ENCODE measurements around the gene MASP2.
A peak's percentile ranks its signal among the peaks of the same experiment; 100 is the strongest.
"Not testable (repeated sequence)": the region's sequence is repeated elsewhere in the genome, so short reads cannot be mapped to it uniquely, and the experiment has no call there.

MASP2 gene

DNA sequence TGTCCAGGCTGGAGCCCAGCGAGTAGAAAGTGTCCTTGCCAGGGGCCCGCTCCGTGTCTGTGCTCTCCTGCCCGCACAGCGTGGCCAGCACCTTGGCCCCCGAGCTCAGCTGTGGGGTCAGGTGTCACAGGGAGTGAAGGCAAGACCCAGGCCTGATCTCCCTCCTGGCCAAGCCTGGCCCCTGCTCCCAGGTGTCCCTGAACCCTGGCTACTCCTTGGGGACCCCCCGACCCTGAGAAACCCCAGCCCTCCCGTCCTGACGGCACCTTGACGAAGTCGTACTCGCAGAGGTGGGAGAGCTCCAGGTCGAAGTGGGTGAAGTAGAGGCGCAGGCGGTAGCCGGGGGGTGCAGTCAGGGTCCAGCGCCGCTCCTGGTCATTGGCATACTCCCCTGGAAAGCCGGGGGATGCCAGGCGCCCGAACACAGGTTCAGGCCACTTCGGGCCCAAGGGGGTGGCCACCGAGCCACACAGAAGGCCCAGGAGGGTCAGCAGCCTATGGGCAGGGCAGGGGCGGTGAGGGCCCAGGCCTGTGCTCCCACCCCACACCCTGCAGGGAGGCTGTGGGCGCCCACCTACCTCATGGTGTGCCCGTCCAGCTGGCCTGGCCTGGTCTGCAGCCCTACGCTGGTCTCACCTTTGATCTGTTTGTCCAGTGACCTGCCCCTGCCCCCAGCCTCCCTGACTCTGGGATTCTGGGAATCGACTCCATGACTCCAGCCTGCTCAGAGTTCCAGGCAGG lies at the start of gene MASP2:
TSS of gene MASP2 (minus strand) at position 615 of the 741 bp plus-strand sequence. CDS start at position 583, 32 bp downstream.
- DNase-seq, result no peak

DNA sequence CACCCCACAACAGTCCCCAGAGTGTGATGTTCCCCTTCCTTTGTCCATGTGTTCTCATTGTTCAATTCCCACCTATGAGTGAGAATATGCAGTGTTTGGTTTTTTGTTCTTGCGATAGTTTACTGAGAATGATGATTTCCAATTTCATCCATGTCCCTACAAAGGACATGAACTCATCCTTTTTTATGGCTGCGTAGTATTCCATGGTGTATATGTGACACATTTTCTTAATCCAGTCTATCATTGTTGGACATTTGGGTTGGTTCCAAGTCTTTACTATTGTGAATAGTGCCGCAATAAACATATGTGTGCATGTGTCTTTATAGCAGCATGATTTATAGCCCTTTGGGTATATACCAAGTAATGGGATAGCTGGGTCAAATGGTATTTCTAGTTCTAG lies 36.7 kb upstream of the MASP2 start:
- not testable (repeated sequence) for DNase-seq

DNA sequence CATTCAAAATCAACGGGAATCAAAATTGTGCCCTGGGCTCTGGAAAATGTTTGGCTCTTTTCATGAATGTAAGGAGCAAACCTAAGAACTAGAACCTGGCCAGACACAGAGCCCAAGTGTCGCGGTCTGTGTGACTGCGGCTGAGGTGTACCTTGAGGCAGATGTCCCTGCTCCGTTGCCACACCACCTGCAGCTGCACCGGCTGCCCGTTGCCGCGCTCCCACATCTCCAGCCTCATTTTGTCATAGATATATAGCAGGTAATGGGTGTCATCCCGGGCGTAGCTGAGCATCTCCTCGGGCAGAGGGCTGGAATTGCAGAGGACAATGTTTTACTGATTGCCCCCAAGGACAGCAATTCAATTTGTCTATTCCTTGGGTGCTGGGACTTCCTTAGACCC lies 33.9 kb upstream of the MASP2 start:
- no peak for DNase-seq

DNA sequence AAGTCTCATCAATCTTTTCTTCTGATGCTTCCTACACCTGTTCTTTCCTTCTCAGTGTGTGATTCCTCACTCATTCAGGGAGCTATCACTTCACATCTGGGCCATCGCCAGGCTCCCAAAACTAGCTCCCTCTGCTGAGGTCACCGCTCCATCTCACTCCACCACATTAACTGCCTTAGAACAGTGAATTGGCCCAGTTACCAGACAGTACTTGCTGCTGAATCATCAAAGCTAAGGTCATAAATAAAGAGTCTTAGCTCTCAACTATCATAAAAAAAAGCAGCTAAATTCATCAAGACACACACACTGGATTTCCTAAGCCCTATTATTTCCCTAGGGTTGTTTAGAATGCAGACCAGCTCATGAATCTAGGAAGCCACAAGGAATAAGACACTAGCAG lies 31.6 kb upstream of the MASP2 start:
- DNase-seq, result no peak

DNA sequence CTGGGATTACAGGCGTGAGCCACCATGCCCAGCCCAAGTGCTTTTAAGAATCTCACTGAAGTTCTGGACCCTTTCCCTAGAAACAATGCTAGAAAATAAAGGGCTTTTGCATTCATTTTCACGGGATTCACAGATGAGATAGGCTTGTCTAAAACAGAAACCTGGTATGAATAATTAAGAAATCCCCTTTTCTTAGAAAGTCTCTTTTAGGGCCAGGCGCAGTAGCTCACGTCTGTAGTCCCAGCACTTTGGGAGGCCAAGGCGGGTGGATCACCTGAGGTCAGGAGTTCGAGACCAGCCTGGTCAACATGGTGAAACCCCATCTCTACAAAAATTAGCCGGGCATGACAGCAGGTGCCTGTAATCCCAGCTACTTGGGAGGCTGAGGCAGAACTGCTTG lies 26.4 kb upstream of the MASP2 start:
- not testable (repeated sequence) for DNase-seq

DNA sequence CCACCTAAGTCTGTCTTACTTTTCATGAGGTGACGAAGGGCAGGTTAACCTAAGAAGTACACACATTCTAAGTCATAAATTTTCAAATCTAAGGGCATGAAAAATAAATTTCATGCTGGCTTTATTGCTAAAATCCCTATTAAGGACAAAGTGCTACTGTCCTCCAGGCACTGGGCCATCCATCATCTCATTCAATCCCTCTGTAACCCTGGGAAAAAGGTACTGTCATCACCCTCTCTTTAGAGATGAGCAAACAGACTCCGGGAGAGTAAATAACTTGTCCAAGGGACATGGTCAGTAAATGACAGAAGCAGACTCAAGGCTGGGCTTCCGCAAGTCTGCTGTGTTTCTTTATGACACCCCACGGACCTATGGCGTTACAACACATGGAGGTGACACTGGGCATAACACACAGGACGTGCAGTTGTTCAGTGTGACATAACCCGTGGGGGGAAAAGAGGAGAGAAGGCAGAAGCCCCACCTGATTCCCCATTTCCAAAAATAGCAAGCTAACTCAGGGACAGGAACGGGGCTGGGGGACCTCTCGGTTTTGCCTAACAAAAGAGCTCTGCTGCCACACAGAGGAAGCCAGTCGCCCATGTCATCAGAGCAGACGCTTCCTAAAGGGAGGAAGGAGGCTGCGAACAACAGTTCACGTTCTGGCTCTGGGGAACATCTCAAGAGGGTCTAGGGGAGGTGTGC lies 25.3 kb upstream of the MASP2 start:
- DNase-seq, result no peak

DNA sequence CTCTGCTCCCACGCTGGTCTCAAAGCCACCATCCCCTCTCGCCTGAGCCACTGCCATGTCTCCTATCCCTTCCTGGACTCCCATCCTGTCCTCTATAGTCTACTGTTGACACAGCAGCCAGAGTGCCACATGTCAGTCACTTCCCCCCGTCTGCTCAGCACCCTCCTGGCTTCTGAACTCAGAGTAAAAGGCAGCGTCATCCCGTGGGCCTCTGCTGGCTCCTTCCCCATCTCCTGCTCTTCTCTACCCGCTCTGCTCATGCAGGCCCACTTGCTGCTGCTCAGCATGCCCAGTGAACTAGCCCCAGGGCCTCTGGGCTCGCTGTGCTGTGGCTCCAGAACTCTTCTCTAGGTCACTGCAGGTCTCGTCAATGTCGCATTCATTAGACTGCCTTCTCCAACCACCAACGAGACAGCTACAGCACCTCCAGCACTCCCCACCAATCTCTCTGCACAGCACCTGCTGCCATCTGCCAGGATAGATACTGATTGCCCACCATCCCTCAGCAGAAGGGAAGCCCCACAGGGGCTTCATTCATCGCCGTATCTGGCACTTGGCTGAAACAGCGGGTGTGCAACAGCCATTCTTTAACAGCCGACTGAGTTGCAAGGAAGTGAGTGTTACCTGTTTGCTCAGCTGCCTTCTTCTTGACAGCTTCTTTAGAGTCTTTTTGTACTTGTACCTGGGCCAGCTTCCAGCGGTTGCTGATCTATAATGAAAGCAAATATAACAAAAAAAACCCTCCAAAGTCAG lies 24.6 kb upstream of the MASP2 start:
- DNase-seq, result peak; percentile 47

DNA sequence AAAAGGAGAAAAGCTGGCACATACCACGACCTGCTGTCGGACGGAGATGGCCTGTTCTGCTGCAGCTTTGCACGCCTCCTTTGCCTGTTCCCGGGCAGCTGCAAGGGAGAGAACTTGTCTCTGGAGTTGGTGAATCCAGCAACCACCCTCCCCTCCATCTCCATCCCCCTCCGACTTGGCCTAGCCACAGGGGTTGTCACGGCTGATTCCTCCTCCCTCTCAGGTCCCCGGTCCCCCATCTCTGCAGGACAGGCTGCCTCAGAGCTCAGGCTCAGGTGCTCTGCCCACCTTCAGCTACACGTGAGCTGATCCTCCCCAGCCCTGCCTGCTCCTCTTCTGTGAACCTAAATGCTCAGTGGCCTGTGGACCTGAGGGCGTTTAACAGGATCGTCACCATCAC lies 23.8 kb upstream of the MASP2 start:
- DNase-seq, result no peak

DNA sequence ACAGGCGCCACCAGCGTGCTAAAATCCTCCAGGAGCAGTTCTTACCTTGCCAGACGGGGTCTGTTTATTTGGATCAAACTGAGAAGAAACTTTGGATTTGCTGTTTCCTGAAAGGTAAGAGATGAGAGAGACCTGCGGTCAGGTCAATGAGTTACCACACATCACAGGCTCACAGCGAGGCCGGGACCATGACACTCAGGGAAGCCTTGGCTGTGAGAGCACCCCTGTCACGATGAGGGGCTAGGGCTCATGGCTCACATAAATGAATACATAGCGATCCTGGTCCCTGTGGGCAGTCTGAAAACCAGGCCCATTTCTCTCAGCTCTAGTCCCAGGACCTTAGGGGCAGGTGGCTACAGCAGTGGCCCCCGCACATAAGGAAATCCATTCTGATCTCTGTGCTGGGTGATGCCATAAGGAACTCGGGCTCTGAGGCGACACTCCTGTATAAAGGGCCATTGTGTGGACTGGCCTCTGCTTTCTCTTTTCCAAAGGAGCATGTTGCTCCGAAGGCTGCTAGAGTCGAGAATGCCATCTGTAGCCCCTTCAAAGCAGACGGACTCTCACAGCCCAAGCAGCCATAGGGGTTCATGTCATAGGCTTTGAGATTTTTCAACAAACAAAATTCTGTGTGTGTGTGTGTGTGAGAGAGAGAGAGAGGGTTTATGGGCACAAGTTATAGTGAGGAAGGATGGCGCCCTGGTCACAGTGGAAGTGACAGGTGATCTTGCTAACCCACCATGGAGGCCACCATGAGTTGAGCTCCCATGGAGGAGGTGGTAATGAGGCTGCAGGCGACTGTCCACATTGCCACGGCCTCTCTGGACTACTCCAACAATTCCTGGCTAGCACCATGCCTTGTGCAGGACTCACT lies 21.8 kb upstream of the MASP2 start:
- no peak for DNase-seq

DNA sequence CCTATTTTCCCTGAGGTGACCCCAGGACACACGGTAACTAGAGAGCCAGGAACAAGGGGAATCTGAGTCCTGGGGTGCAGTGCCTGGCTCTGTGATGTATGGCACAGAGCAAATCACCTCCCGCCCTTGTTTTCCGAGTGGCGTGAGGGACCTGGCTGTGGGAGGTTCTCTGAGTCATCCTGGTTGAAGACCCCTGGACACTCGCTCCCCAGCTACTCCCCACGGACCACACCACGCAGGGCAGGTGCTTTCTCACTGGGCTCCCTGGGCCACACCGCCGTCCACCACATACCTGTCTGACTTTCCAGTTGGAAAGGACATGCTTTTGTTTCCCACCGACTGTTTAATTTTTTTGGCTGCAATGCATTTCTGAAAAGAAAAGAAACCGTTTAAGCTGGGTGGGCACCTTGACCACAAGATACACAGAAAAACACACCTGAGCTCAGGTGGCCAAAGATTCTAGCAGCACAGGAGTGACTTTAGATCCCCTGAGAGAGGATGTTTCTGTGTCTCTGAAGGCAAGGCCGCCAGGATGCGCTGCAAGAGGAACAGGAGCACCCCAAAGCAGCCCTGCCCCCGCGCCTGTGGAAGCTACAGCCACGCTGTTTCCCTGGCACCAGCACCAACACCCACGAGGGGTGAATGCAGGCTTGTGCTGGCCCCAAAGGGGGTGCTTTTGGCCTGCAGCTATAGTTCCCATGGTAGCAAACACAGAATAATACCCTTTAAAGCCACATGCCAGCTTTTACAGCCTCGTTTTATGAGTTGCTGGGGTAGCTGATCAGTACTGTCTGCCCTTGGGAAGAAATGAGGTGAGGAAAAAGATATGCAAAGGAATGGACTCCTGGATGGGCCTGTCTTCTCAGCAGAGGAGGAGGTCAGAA lies 20.9 kb upstream of the MASP2 start:
- DNase-seq, result no peak

DNA sequence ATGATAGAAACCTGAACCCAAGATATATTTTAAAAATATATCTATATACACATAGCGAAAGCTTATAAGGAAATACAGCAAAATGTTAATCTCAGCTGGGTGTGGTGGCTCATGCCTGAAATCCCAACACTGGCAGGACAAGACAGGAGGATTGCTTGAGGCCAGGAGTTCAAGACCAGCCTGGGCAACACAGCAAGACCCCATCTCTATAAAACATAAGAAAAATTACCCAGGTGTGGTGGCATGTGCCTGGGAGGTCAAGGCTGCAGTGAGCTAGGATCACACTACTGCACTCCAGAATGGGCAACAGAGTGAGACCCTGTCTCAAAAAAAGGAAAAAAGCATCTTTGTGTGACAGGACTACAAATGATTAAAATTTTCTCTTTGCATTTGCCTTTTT lies 18.8 kb upstream of the MASP2 start:
- DNase-seq, result no peak

DNA sequence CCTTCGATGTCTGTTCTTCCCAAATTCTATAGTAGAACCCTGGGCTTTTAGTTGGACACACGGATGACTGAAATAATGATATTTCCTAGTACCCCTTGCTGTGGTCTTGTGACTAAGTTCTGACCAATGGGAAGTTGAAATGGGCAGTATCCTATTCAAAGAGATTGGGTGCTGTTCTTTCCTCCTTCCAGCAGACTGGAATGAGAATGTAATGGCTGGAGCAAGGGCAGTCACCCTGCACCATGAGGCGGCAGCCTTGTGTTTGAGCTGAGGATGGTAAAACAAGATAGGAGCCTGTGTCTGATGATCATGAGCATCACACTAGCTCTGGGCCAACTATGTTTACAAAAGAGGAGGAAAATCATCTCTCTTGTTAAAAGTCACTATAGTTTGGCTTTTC lies 17.9 kb upstream of the MASP2 start:
- no peak for DNase-seq

DNA sequence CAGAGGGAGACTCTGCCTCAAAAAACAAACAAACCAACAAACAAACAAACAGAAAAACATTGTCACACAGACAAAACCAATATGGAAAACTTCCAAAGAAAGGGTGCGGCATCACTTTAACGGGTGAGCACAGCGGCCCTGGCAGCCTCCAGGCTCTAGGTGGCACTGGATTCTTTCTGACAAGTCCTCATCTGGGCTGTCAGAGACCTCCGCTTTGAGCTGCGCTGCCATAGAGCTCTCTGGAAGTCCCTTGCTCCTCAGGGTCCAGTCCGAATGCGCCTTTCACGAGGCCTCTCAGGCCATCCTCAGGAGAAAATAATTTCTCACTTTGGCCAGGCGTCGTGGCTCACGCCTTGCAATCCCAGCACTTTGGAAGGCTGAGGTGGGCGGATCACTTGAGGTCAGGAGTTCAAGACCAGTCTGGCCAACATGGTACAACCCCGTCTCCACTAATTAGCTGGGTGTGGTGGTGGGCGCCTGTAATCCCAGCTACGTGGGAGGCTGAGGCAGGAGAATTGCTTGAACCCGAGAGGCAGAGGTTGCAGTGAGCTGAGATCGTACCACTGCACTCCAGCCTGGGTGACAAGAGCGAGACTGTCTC lies 17.0 kb upstream of the MASP2 start:
- DNase-seq, result not testable (repeated sequence)

DNA sequence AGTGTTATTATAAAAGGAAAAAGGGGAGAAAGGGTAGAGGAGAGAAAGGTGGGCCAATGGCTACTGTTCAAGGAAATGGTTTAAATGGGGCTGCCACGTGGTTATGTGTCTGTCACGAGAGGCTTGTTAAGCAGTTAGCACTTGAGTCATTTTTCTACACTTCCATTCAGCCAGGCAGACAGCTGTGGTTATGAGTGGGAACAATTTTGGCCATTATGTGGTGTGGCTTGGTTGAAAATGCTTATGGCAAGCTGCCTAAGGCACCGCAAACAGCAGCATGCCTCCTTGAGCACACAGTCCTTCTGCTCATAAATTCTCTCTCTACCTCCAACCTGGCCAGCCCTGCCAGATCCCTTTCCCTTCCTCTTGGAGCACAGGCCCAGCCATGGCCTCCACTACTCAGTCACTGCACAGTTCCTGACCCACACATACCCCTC lies 15.9 kb upstream of the MASP2 start:
- DNase-seq, result peak; percentile 79

DNA sequence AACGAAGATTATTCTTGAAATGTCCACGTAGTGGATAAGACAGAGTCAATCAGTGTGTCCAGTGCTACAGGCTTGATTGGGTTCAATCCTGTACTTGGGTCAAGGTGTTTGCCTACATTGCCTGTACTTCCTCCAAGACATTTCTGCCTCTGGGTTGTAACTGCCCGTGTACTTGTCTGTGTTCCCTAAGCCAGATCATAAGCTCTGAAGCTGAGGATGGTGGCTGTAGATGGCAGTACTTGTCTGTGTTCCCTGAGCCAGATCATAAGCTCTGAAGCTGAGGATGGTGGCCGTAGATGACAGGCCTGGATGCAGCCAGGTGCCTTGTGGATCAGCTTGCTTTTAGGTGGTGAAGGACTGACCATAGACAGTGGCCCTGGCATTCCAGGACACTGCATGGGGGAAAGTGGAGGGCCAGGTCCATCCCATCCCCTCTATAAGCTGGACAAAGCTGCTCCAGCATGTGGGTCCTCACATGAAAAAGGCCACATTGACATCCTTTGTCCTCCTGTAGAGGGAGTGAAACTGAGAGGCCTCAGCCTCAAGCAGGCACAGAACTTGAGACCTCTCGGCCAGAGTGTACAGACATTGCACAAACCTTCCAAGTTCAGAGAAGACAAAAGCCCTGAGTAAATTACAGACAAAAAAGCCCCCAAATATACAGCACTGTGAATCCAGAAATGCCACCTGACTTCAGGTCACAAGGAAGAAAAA lies 14.8 kb upstream of the MASP2 start:
- DNase-seq, result no peak

DNA sequence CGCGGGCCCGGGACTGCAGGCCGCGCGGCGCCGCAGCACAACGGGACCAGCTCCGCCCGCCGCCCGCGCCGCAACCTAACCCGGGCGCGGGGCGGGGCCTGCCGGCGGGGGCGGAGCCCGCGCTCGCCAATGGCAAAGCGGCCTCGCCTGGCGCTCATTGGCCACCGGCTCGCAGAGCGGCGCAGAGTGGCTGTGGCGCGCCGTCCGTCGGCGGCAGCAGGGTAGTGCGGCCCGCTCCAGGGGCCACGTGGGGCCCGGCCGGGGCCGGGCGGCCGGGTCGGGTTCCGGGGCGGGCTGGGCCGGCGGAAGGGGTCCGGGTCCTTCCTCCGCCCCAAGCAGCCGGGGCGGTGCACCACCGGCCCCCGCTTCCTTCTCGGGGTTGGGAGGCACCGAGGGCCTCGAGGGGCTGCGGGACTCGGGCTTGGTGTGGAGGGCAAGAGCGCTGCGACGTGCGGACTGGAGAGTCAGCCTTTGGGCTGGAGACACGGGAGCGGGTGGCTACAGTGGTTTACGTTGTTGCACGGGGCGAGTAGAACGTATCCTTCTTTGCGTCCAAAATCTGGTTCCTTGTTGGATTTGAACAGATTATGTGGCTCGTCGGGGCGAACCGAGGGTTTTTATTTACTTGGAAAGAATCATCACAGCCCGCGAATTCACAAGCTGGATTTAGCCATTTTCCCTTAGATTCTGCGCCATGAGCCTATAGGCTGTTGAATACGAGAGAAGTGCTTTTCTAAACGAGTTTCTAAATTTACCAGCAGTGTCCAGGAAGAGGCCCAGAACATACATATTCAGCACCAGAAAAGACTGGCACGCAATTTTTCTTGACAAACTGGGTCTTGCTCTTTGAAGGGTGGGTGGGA lies 13.2 kb upstream of the MASP2 start, which contains the start of gene SRM:
TSS of gene SRM (minus strand) at position 51 of the 863 bp plus-strand sequence. CDS start 75 bp downstream, outside the sequence.
- DNase-seq, result peak; percentile 84

DNA sequence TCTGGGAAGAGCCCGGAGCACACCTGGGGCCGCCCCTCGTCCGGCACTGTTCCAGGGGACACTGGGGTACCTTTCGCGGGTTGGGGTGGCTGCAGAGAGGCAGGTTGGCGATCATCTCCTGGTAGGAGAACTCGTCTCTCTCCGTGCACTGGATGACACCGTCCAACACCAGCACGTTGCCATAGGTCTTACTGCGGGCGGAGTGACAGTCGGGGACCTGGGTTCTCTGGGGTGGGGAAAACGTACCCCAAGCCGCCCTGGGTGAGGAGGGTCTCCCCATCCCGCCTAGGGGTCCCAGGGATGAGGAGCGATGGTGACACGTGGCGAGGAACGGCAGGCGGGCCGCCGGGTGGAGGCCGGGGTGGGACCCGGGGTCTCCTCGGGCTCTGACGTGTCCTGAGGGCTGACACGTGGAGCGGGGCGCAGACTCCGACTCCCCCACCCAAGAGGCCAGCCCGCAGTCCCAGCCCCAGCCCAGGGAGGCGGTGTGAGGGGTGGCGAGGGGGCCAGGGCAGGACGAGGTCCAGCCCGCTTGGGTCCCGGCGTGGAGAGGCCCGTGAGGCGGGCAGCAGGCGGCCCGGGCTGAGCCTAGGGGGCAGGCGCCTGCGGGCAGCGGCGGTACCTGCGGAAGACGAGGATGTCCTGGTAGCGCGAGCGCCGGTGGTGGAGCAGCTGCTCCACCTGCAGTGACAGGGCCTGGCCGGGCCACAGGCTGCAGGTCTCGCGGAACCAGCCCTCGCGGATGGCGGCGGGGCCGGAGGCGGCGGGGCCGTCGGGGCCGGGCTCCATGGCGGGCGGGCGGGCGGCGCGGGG lies 12.3 kb upstream of the MASP2 start:
- DNase-seq, result no peak

DNA sequence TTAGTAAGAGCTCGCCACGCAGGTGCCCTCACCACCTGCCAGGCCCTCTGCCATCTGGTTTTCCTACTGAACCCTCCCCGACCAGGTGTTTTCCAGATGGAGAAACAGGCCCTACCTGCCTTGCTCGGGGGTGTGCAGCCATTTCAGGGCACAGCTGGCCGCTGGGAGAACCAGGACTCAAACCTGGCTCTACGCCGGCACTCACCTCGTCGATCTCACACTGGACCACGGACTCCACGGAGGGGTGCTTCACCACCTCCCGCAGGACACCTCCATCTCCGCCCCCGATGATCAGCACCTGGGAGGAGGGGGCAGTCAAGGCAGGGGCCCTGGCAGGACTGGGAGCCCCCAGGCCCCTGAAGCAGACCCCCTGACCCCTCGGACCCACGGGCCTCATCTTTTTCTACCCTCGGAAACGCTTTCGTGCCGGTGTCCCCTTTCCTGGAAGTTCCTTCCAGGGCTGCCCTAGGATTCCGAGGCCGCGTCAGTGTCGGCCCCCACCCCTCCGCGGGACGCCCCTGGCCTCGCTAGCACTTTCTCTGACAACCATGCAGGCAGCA lies 11.6 kb upstream of the MASP2 start:
- DNase-seq, result peak; percentile 63
